Measurements from ENCODE around the gene MICAL2. TPM values are rescaled to one million over a fixed set of nuclear protein-coding genes. Genes with fewer than 3 reads are reported as not detected.

Gene MICAL2
- total RNA-seq, 2 donors from 2014 or later, result 60.8 to 124 TPM

DNA sequence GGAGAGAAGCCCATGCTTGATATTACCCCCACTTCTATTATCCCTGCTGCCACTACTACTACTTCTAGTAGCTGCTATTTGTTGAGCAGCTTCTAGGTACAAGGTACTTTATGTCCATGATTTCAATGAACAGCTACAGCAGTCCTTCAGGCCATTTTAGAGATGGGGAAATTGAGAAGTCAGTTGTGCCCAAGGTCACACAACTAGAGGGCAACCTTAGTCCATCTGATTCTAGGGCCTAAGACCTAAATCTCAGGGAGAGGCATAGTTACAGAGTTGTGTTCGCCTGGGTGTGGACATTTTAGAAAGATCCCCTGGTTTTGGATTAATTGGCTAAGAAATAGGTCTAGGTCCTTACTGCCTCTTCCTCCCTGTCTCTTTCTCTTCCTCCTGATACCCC, 52.3 kb downstream of the MICAL2 start:
- DNase-seq (ENCODE audit: low spot score in 2 of 2) (no peak), ATAC-seq (no peak)
- Mint-ChIP-seq H3K9me3 (no peaks in the 10 kb centered on the region), H3K36me3 (peaks cover 8 to 41% of the 10 kb centered on the region in 2 donors), H3K27ac (peak overlapping the region in 1 of 2 donors; percentile 48)

- DNase-seq (ENCODE audit: low spot score in 2 of 2) (no peak), ATAC-seq (no peak)
- Mint-ChIP-seq H3K27ac (peak overlapping the region; percentile 8 to 48), H3K9me3 (no peaks in the 10 kb centered on the region), H3K36me3 (peaks cover 8 to 42% of the 10 kb centered on the region in 2 donors)
Observed at GRCh38 chr11:12163181-12163941, 53.0 kb downstream of the MICAL2 start.

GRCh38 chr11:12164061-12165014, 53.9 kb downstream of the MICAL2 start:
- ATAC-seq, result peak in 1 of 2 donors; percentile 36
- peaks cover 8 to 40% of the 10 kb centered on the region in 2 donors for H3K36me3 Mint-ChIP-seq
- peak overlapping the region; percentile 2 to 48 for H3K27ac Mint-ChIP-seq
- DNase-seq (ENCODE audit: low spot score in 2 of 2), result no peak
- no peaks in the 10 kb centered on the region for H3K9me3 Mint-ChIP-seq

- DNase-seq (ENCODE audit: low spot score in 2 of 2) (no peak), ATAC-seq (no peak)
- Mint-ChIP-seq H3K9me3 (no peaks in the 10 kb centered on the region), H3K36me3 (peaks cover 8 to 40% of the 10 kb centered on the region in 2 donors), H3K27ac (no peak overlapping the region)
Observed at GRCh38 chr11:12165237-12165875, 55.0 kb downstream of the MICAL2 start.

GRCh38 chr11:12166299-12167060, 56.1 kb downstream of the MICAL2 start:
- ATAC-seq (no peak), DNase-seq (ENCODE audit: low spot score in 2 of 2) (no peak)
- Mint-ChIP-seq H3K9me3 (peaks cover 2 to 3% of the 10 kb centered on the region in 2 donors), H3K27ac (peak overlapping the region; percentile 75 to 90), H3K36me3 (peaks cover 12 to 48% of the 10 kb centered on the region in 2 donors)

DNA sequence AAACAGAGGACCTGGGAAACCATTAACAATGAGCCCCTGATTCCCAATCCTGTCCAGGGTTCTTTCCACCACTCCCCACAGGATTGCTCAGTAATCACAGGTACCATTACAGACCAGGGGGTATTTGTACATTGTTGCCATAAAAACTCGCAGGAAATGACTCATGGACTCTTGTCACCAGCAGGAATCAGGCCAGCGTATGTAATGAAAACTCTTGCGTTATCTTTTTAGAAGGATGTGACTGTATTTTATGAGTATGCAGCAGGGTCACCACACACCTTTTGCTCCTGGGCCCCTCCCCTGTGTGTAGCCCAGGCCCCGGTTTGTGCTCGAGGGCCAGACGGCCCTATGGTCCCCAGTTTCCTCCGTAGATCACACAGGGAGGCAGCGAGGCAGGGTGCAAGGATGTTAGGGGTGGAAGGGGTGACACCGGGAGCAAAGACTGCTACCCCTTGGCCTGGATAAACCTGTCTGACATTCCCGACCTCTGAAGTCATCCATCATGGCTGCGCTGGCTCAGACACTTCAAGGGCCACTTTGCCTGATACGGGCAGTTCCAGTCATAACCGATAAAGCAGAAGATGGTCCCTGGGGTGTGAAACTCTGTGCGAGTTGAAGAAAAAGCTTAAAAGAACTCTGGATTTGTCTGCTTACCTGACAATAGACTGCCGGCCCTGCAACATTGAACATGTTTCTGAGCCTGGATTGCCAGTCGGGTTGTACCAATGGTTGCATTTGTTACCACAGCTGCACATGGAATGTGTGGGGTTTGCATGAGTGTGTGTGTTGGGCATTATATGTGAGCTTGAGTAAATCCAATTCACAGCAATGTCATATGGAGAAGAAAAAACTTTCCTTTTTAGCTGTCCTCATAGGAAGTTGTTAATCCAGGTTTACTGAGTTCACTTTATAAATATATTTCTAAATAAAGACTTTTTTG, 56.9 kb downstream of the MICAL2 start:
- peaks cover 2 to 3% of the 10 kb centered on the region in 2 donors for H3K9me3 Mint-ChIP-seq
- peak overlapping the region; percentile 75 to 90 for H3K27ac Mint-ChIP-seq
- DNase-seq (ENCODE audit: low spot score in 2 of 2) (no peak), ATAC-seq (peak; percentile 86 to 95)
- H3K36me3 Mint-ChIP-seq, result peaks cover 15 to 52% of the 10 kb centered on the region in 2 donors

- Mint-ChIP-seq H3K36me3 (peaks cover 18 to 51% of the 10 kb centered on the region in 2 donors), H3K9me3 (peaks cover 2 to 3% of the 10 kb centered on the region in 2 donors), H3K27ac (peak overlapping the region; percentile 5 to 10)
- ATAC-seq, result no peak
- DNase-seq (ENCODE audit: low spot score in 2 of 2), result no peak
Observed at GRCh38 chr11:12168114-12168513, 57.7 kb downstream of the MICAL2 start.

GRCh38 chr11:12169822-12170221, 59.4 kb downstream of the MICAL2 start:
- no peak for ATAC-seq
- Mint-ChIP-seq H3K27ac (no peak overlapping the region), H3K9me3 (peaks cover 5 to 6% of the 10 kb centered on the region in 2 donors)

GRCh38 chr11:12170501-12170900, 60.1 kb downstream of the MICAL2 start:
- Mint-ChIP-seq H3K36me3 (peaks cover 14 to 46% of the 10 kb centered on the region in 2 donors), H3K27ac (peak overlapping the region in 1 of 2 donors; percentile 12), H3K9me3 (peaks cover 5 to 6% of the 10 kb centered on the region in 2 donors)
- DNase-seq (ENCODE audit: low spot score in 2 of 2) (no peak), ATAC-seq (no peak)

More at GRCh38 chr11:12169822-12170221, 59.4 kb downstream of the MICAL2 start:
- H3K36me3 Mint-ChIP-seq, result peaks cover 13 to 39% of the 10 kb centered on the region in 2 donors
- no peak for DNase-seq (ENCODE audit: low spot score in 2 of 2)

GRCh38 chr11:12170984-12171383, 60.6 kb downstream of the MICAL2 start:
- Mint-ChIP-seq H3K27ac (peak overlapping the region in 1 of 2 donors; percentile 32), H3K9me3 (peaks cover 5 to 6% of the 10 kb centered on the region in 2 donors), H3K36me3 (peaks cover 14 to 48% of the 10 kb centered on the region in 2 donors)
- ATAC-seq (no peak), DNase-seq (ENCODE audit: low spot score in 2 of 2) (no peak)

GRCh38 chr11:12171921-12172320, 61.5 kb downstream of the MICAL2 start:
- peaks cover 5 to 6% of the 10 kb centered on the region in 2 donors for H3K9me3 Mint-ChIP-seq
- DNase-seq (ENCODE audit: low spot score in 2 of 2), result no peak
- ATAC-seq, result no peak
- peaks cover 14 to 49% of the 10 kb centered on the region in 2 donors for H3K36me3 Mint-ChIP-seq
- H3K27ac Mint-ChIP-seq, result peak overlapping the region in 1 of 2 donors; percentile 10

- Mint-ChIP-seq H3K27ac (peak overlapping the region in 1 of 2 donors; percentile 10), H3K36me3 (peaks cover 14 to 55% of the 10 kb centered on the region in 2 donors)
Observed at GRCh38 chr11:12172493-12173013, 62.2 kb downstream of the MICAL2 start.

GRCh38 chr11:12173111-12173510, 62.7 kb downstream of the MICAL2 start:
- ATAC-seq, result no peak
- Mint-ChIP-seq H3K27ac (peak overlapping the region; percentile 53 to 100), H3K9me3 (peaks cover 5 to 6% of the 10 kb centered on the region in 2 donors), H3K36me3 (peaks cover 19 to 59% of the 10 kb centered on the region in 2 donors)
- no peak for DNase-seq (ENCODE audit: low spot score in 2 of 2)

More at GRCh38 chr11:12172493-12173013, 62.2 kb downstream of the MICAL2 start:
- no peak for ATAC-seq
- no peak for DNase-seq (ENCODE audit: low spot score in 2 of 2)
- H3K9me3 Mint-ChIP-seq, result peaks cover 5 to 6% of the 10 kb centered on the region in 2 donors

GRCh38 chr11:12174128-12174476, 63.7 kb downstream of the MICAL2 start:
- DNase-seq (ENCODE audit: low spot score in 2 of 2) (no peak), ATAC-seq (peak in 1 of 2 donors; percentile 65)
- Mint-ChIP-seq H3K36me3 (peaks cover 21 to 59% of the 10 kb centered on the region in 2 donors), H3K27ac (peak overlapping the region; percentile 100), H3K9me3 (peaks cover 5 to 6% of the 10 kb centered on the region in 2 donors)
